GM06990 (cell line): Measurements from ENCODE around the gene ZNF33A.
A peak's percentile ranks its signal among the peaks of the same experiment; 100 is the strongest.
"Not testable (repeated sequence)": the region's sequence is repeated elsewhere in the genome, so short reads cannot be mapped to it uniquely, and the experiment has no call there.

ENCODE experiments used
- DNase-seq: peaks from one replicate; pipeline ENCODE4 v3.0.0-alpha.2; 2011; ENCODE audit not compliant: insufficient read length; ENCODE audit errors: extremely low read depth
- H3K27me3 ChIP-seq: replicated peaks from 2 replicates; pipeline ENCODE4 v1.6.0; 2011; ENCODE audit warnings: low read length; ENCODE audit not compliant: control insufficient read depth, insufficient read depth
- H3K36me3 ChIP-seq: 2 replicates; pipeline ENCODE4 v1.5.1; 2011; ENCODE audit warnings: low read length; ENCODE audit not compliant: control insufficient read depth, insufficient read depth
- H3K4me3 ChIP-seq: replicated peaks from 2 replicates; pipeline ENCODE4 v1.5.1; 2011; ENCODE audit warnings: low read depth, mild to moderate bottlenecking, control low read depth, low read length
- TF ChIP-seq, protein P1 (sequence below): IDR thresholded peaks from 2 replicates; pipeline ENCODE4 v1.5.1; 2011; ENCODE audit warnings: low read length, control low read depth, mild to moderate bottlenecking, inconsistent platforms; ENCODE audit not compliant: insufficient read depth, poor library complexity, severe bottlenecking

ZNF33A gene

DNA sequence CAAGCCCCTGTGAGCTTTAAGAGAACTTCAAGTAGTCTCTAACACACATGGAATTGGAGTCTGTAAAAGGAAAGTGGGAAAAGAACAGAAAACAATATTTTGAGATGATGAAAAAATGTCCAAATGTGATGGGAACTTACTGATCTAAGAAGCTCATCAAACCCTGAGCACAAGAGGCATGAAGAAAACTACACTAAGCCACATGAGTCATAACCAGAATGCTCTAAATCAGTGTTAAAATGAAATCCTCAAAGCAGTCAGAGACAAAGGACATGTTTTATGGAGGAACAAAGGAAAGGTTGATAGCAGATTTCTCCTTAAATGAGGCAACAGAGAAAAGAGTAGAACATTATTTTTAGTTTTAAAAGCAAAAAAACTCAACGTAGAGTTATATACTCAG, 37.2 kb downstream of the ZNF33A start:
- Histone ChIP-seq H3K36me3 (no peaks in the 10 kb centered on the region; the same call in none of the 2 replicates), H3K4me3 (no peak overlapping the region), H3K27me3 (no peaks in the 10 kb centered on the region)
- TF ChIP-seq, protein P1, sequence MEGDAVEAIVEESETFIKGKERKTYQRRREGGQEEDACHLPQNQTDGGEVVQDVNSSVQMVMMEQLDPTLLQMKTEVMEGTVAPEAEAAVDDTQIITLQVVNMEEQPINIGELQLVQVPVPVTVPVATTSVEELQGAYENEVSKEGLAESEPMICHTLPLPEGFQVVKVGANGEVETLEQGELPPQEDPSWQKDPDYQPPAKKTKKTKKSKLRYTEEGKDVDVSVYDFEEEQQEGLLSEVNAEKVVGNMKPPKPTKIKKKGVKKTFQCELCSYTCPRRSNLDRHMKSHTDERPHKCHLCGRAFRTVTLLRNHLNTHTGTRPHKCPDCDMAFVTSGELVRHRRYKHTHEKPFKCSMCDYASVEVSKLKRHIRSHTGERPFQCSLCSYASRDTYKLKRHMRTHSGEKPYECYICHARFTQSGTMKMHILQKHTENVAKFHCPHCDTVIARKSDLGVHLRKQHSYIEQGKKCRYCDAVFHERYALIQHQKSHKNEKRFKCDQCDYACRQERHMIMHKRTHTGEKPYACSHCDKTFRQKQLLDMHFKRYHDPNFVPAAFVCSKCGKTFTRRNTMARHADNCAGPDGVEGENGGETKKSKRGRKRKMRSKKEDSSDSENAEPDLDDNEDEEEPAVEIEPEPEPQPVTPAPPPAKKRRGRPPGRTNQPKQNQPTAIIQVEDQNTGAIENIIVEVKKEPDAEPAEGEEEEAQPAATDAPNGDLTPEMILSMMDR: no peak
- peak; percentile 9 for DNase-seq

DNA sequence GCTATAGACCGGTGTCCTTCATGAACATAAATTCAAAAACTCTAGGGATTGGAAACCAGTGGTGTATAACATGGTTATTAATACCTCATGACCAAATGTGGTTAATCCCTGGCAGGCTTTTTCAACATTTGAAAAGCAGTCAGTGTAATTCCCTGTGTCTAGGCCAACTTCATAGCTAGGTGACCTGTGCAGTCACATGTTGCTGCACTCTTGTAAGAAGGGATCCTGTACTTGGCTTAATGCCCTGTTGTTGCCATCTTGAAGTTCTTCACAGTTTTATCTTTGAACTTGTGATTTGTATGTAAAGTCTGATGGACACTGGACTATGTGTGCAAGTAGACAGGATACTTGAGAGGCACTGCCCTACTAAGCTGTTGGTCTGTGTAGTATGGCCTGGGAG, 39.7 kb downstream of the ZNF33A start:
- H3K4me3 ChIP-seq: no peak overlapping the region
- TF ChIP-seq, protein P1: no peak
- no peaks in the 10 kb centered on the region for H3K27me3 ChIP-seq
- DNase-seq: no peak
- H3K36me3 ChIP-seq: no peaks in the 10 kb centered on the region; the same call in none of the 2 replicates

DNA sequence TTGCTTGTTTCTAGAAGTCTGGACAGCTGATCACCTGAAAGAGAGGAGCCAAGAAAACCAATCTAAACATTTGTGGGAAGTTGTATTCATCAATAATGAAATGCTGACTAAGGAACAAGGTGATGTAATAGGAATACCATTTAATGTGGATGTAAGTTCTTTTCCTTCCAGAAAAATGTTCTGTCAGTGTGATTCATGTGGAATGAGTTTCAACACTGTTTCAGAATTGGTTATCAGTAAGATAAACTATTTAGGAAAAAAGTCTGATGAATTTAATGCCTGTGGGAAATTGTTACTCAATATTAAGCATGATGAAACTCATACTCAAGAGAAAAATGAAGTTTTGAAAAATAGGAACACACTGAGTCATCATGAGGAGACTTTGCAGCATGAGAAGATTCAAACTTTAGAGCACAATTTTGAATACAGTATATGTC, 43.9 kb downstream of the ZNF33A start:
- H3K36me3 ChIP-seq: no peaks in the 10 kb centered on the region; the same call in none of the 2 replicates
- no peak for DNase-seq
- no peaks in the 10 kb centered on the region for H3K27me3 ChIP-seq
- no peak overlapping the region for H3K4me3 ChIP-seq
- TF ChIP-seq, protein P1: no peak

DNA sequence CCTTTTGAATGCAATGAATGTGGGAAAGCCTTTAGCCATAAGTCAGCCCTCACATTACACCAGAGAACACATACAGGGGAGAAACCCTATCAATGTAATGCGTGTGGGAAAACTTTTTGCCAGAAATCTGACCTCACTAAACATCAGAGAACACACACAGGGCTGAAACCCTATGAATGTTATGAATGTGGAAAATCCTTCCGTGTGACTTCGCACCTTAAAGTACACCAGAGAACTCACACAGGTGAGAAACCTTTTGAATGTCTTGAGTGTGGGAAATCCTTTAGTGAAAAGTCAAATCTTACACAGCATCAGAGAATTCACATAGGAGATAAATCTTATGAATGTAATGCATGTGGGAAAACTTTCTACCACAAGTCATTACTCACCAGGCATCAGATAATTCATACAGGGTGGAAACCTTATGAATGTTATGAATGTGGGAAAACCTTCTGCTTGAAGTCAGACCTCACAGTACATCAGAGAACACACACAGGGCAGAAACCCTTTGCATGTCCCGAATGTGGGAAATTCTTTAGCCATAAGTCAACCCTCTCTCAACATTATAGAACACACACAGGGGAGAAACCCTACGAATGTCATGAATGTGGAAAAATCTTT, 44.9 kb downstream of the ZNF33A start:
- not testable (repeated sequence) for DNase-seq, H3K36me3 ChIP-seq, H3K4me3 ChIP-seq, H3K27me3 ChIP-seq

- H3K36me3 ChIP-seq, H3K4me3 ChIP-seq, DNase-seq, H3K27me3 ChIP-seq: not testable (repeated sequence)
Measured at GRCh38 chr10:38069663-38070062, 59.2 kb downstream of the ZNF33A start.

DNA sequence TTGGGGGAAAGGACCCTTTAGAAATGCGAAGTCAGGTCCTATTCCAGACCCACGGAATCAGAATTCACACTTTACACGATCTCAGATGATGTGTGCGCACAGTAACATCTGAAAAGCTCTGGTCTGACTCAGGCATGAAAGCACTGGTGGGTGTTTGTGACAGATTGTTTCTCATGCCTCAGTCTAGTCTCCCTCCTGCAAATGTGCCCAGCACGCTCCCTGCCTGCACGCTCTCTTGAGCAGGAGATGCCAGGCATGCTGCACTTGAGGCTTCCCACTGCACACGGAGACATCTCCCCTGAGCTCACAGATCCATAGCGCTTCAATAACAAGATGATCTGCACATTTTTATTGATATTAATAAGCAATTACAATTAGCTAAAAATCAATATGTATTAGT, 60.0 kb downstream of the ZNF33A start:
- Histone ChIP-seq H3K27me3 (no peaks in the 10 kb centered on the region), H3K4me3 (no peak overlapping the region), H3K36me3 (no peaks in the 10 kb centered on the region)
- TF ChIP-seq, protein P1: no peak
- DNase-seq: no peak

- DNase-seq: no peak
- Histone ChIP-seq H3K27me3 (no peaks in the 10 kb centered on the region), H3K4me3 (no peak overlapping the region), H3K36me3 (no peaks in the 10 kb centered on the region)
- TF ChIP-seq, protein P1: no peak
Measured at GRCh38 chr10:38072552-38072951, 62.1 kb downstream of the ZNF33A start.
